ENCODE data around the gene GPR15.

GPR15 gene

GRCh38 chr3:98551236-98551635 lies 19.5 kb downstream of the GPR15 start:
- TF ChIP-seq CTCF (IDR thresholded peaks at IDR 0.05; ENCODE audit: low read depth, low read length, missing control alignments) = no peak
- Histone ChIP-seq H3K27ac (no peak overlapping the region), H3K36me3 (replicated peaks) (no peaks in the 10 kb centered on the region), H3K27me3 (replicated peaks) (peaks cover 2% of the 10 kb centered on the region), H3K4me3 (ENCODE audit: low read depth, low read length) (no peak overlapping the region)
- in situ Hi-C loops (cut with HindIII; ENCODE audit: low pct_ligation_motif_present, low sequenced_read_pairs) = no loop called here
- no peak for DNase-seq

- Histone ChIP-seq H3K36me3 (replicated peaks) (no peaks in the 10 kb centered on the region), H3K4me3 (ENCODE audit: low read depth, low read length) (no peak overlapping the region), H3K27me3 (replicated peaks) (peaks cover 2% of the 10 kb centered on the region), H3K27ac (no peak overlapping the region)
- no peak for TF ChIP-seq CTCF (IDR thresholded peaks at IDR 0.05; ENCODE audit: low read depth, low read length, missing control alignments)
- DNase-seq = no peak
- in situ Hi-C loops (cut with HindIII; ENCODE audit: low pct_ligation_motif_present, low sequenced_read_pairs) = no loop called here
Observed at GRCh38 chr3:98551754-98552153, 20.0 kb downstream of the GPR15 start.

- no peak overlapping the region for H3K4me3 ChIP-seq (ENCODE audit: low read depth, low read length)
- in situ Hi-C loops (cut with HindIII; ENCODE audit: low pct_ligation_motif_present, low sequenced_read_pairs) = no loop called here
- H3K27me3 ChIP-seq (replicated peaks) = peaks cover 2% of the 10 kb centered on the region
- no peaks in the 10 kb centered on the region for H3K36me3 ChIP-seq (replicated peaks)
- no peak overlapping the region for H3K27ac ChIP-seq
- no peak for DNase-seq
- no peak for TF ChIP-seq CTCF (IDR thresholded peaks at IDR 0.05; ENCODE audit: low read depth, low read length, missing control alignments)
Observed at GRCh38 chr3:98552232-98553020, 20.6 kb downstream of the GPR15 start.

- in situ Hi-C loops (cut with HindIII; ENCODE audit: low pct_ligation_motif_present, low sequenced_read_pairs) = no loop called here
- Histone ChIP-seq H3K36me3 (replicated peaks) (no peaks in the 10 kb centered on the region), H3K27ac (no peak overlapping the region), H3K4me3 (ENCODE audit: low read depth, low read length) (no peak overlapping the region), H3K27me3 (replicated peaks) (peaks cover 2% of the 10 kb centered on the region)
- TF ChIP-seq CTCF (IDR thresholded peaks at IDR 0.05; ENCODE audit: low read depth, low read length, missing control alignments) = no peak
- DNase-seq = no peak
Observed at GRCh38 chr3:98553021-98553563, 21.3 kb downstream of the GPR15 start.

- DNase-seq = no peak
- Histone ChIP-seq H3K4me3 (ENCODE audit: low read depth, low read length) (no peak overlapping the region), H3K27ac (no peak overlapping the region), H3K36me3 (replicated peaks) (no peaks in the 10 kb centered on the region), H3K27me3 (replicated peaks) (peaks cover 2% of the 10 kb centered on the region)
- in situ Hi-C loops (cut with HindIII; ENCODE audit: low pct_ligation_motif_present, low sequenced_read_pairs) = no loop called here
- no peak for TF ChIP-seq CTCF (IDR thresholded peaks at IDR 0.05; ENCODE audit: low read depth, low read length, missing control alignments)
Observed at GRCh38 chr3:98553753-98554152, 22.0 kb downstream of the GPR15 start.

Measured in brain microvascular endothelial cell (primary cell).